ENCODE results near the gene DGKG. TPM values are rescaled to one million over a fixed set of nuclear protein-coding genes. Genes with fewer than 3 reads are reported as not detected.

The DGKG gene
- total RNA-seq, 1 donor from 2014 or later = 0.15 TPM

DNA sequence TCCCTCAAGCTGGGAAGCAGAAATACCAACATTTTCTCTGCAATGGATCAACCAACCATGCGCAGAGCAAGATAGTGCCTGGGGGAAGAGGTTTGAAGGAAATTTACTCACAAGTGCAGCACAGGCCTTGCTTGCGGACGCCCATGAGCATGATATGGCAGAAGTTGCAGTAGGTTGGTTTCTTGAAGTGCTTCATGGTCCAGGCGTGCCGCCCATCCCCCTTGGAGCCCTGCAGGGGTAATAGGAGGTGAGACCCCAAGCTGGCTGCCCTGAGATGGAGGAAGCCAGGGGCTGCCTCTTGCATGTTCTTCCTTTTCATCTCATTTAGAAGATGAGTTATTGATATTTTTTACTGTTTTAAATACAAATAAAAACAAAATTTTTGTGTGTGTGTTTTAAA is 86.6 kb downstream of the DGKG start:
- DNase-seq (ENCODE audit: low read depth) = no peak

GRCh38 chr3:186273586-186273985 is 88.4 kb downstream of the DGKG start:
- no peak for DNase-seq (ENCODE audit: low read depth)

DNA sequence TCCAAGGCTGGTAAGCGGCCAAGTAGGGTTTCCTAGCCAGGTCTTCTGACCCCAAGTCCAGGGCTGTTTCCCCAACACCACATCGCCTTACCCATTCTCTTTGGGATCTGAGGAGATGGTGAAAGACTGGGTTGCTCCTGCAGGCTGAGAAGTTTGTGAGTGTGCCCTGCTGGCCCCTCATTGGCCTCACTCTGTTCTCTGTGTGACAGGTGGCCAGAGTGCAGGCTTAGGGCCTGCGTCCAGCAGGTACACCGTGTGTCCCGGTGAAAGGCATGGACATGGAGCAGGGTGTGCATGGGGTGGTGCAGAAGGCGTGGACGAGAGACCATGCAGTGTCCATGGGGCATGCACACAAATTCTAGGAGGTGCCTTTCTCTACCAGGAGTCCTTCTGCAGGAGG is 91.3 kb downstream of the DGKG start:
- DNase-seq (ENCODE audit: low read depth) = no peak

DNA sequence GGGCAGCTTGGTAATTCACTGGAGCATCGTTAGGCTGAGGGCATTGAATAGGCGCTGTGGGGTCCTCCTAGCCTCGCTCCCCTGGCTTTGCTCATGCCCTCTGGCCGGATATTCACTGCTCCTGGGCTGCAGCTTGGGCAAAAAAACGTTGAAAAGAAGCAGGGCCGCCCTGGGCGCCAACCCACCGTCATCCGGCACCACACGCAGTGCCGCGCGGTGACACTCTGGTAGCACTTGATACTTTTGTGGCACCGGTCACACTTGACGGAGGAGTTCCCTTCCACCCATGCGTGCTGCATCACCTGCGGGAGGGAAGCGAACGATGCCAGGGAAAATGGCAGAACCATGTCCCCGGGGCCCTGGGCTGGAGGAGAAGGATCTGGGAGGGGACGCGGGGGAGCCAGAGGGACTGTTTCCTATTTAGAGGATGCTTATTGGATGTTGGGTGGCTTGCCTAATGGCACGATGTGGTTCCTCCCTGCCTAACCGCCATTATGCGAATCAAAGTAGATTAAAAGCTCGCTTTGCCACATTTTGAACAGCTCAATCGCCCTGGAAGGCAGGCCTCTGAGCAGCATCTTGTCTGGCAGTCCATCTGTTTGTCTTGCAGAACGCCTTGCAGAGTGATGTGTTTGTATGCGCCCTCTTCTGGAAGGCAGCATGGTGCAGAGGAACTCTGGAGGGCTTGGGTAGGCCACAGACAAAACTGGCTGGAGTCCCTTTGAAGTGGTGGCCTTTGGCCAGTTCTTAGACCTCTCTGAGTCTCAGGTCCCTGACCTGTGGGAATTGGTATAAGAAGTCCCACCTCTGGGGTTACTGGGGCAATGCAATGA is 93.2 kb downstream of the DGKG start:
- DNase-seq (ENCODE audit: low read depth) = no peak

- no peak for DNase-seq (ENCODE audit: low read depth)
Measured at GRCh38 chr3:186267758-186268157, 94.3 kb downstream of the DGKG start.

- no peak for DNase-seq (ENCODE audit: low read depth)
Measured at GRCh38 chr3:186264608-186265400, 97.2 kb downstream of the DGKG start.

DNA sequence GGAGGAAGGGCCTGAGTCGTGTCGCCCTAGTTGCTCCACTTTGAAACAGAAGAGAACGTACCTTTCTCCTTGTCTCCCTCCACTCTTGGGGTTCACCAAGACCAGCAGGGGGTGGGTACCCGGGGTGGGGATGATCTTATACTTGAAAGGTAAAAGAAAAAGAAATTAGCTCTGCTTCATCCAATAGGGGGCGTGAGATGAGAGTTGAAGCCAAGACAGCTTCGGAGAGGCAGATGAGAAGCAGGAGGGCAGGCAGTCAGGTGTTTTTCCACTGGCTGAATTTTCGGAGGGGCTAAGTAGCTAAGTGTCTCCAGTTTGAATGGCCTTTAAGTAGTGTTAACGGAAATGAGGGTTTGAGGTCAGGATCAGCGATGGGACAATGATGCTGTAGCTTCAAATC is 100.4 kb downstream of the DGKG start:
- DNase-seq (ENCODE audit: low read depth) = no peak

DNA sequence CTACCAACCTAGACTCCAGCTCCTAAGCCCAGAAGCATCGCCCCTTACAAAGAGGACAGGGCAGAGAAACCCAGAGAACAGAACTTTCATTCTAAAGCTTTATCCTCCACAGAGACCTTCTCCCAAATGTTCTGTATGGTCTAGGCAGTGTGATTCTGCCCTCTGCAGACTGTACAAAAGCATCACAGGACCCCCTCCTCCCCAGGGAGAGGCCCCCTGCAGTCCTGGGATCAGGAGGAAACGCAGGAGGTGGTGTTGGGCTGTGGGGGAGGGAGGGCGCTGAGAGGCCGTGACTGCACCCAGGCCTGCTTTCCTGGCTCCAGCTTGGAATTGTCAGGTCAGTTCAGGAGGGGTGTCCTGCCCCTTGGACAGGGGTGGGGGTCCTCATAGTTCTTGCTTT is 101.3 kb downstream of the DGKG start:
- no peak for DNase-seq (ENCODE audit: low read depth)

DNA sequence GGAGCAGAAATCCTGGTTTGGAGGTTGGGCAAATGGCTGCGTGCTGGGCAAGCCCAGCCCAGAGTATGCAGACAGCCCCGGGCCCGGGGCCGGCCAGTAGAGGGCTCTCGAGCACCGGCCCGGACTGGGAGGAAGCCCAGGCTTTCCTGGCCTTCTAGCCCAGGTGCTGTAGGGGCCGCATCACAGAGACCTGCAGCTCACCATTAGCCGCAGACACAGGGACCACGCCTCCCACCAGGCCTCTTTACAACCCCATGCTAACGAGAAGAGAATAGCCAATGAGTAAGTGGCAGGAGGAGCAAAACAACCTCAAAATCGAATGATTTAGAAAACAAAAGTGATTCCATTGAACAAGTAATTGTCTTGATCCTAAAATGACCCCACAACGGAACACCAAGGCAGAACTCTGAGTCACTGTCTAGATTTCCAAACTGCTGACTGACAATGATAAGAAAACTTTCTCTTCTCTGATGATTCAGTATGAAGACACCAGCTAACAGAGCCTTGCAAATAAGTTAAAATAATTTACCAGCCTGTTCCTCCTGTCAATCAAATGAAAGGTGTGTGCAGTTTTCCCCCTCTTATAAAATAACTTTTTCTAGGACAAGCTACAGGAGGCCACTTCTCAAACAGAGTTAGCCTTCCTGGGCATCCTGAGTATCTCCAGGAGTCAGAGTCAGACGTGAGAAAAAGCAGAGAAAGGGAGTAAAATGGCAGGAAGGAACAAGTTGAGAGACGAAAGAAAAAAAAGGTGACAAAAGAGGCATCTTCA is 102.2 kb downstream of the DGKG start:
- DNase-seq (ENCODE audit: low read depth) = peak; percentile 84

- DNase-seq (ENCODE audit: low read depth) = no peak
Measured at GRCh38 chr3:186258968-186259367, 103.1 kb downstream of the DGKG start.

DNA sequence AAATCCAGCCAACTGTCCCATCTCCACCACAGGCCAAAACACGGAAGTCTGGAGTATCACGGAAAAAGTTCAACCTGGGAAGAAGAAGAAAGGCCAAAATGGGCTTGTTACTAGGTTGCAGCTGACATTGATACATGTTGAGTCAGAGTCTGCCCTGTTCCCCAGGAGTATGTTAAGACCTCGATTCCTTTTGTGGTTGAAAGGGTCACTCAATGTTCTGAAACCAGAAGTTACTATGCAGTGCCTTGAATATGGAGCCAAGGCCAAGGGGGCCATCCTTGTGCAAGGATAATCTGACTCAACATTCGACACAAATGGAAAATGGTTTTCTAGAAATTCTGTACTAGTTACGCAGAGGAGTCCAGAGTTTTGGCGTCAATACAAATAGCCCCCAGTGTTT is 104.2 kb downstream of the DGKG start:
- DNase-seq (ENCODE audit: low read depth) = peak; percentile 61

GRCh38 chr3:186255703-186256331 is 106.2 kb downstream of the DGKG start:
- DNase-seq (ENCODE audit: low read depth) = peak; percentile 33

GRCh38 chr3:186254676-186255650 is 107.1 kb downstream of the DGKG start:
- DNase-seq (ENCODE audit: low read depth) = no peak

- no peak for DNase-seq (ENCODE audit: low read depth)
Measured at GRCh38 chr3:186251948-186252619, 110.0 kb downstream of the DGKG start.

- DNase-seq (ENCODE audit: low read depth) = no peak
Measured at GRCh38 chr3:186248850-186249249, 113.2 kb downstream of the DGKG start.

DNA sequence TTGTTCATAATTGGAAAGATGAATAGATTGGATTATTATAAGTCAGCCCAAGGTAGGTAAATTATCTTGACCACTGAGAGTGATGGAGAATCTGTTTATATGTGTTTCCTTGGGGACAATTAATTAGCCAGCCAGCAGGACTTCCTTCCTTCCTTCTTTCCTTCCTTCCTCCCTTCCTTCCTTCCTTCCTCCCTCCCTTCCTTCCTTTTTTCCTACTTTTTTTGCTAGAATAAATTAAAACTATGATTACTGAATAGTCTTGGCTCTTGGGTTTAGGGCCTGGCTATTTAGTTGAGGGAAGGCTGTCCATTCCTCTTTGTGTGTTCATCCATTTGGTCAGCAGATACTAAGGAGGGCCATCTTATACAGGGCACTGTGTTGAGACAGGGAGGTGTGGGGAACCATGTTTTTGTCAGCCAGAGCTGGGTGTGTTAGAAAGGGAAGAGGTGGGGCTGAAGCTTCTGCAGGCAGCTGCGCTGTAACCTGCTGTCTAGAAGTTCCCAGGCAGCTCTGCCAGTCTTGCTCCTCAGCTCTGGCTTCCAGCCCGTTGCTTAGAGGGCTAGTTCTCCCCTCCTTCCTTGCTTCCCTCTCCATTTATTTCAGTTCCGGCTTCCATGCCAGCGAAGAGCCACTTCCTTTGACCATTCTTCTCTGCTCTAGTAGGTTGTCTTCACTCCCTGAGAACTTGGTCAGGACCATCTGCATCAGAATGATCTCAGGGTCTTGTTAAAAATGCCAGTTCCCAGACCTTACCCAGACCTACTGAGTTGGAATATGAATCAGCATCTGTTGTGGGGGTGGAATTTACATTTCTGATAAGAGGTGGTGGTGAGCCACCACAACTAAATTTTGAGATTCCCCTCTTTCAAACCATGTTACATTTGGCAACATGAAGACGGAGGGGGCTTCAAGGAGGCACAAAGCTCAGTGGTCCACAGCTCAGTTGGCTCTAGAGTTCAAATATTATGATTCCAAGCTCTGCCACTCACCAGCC is 113.9 kb downstream of the DGKG start:
- no peak for DNase-seq (ENCODE audit: low read depth)

DNA sequence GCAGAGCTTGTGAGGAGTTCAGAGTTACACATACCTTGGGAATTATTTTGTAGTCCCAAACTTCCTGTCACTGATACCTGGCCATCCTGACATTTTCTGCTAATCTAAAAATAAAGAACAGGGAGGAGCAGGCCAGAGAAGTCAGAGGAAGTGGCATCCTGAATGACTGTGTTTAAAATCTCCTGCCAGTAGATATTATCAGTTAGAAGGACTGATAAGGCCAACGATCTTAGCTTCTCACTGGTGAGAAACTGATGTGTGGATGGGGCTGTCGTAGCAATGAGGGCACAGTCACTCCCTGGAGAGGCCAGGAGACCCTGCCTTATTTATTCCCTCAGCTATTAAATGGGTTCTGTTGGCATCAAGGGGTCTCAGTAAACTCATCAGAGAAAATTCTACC is 115.1 kb downstream of the DGKG start:
- DNase-seq (ENCODE audit: low read depth) = no peak

- DNase-seq (ENCODE audit: low read depth) = no peak
Measured at GRCh38 chr3:186244016-186244415, 118.0 kb downstream of the DGKG start.
